HG02885 (cell line): ENCODE measurements around the gene ADAMTSL5.
"Not testable (repeated sequence)": the region's sequence is repeated elsewhere in the genome, so short reads cannot be mapped to it uniquely, and the experiment has no call there.

Experiments
- ATAC-seq: cut with Tn5 transposase; IDR thresholded peaks from one replicate; pipeline ENCODE4 v1.9.1; 2021; ENCODE audit warnings: mild to moderate bottlenecking; ENCODE audit not compliant: unreplicated experiment, poor library complexity

The ADAMTSL5 gene

GRCh38 chr19:1499231-1499630 lies 13.6 kb downstream of the ADAMTSL5 start:
- not testable (repeated sequence) for ATAC-seq

GRCh38 chr19:1497578-1498235 lies 15.1 kb downstream of the ADAMTSL5 start:
- ATAC-seq = no peak

- no peak for ATAC-seq
Observed at GRCh38 chr19:1496714-1497577, 15.9 kb downstream of the ADAMTSL5 start.

DNA sequence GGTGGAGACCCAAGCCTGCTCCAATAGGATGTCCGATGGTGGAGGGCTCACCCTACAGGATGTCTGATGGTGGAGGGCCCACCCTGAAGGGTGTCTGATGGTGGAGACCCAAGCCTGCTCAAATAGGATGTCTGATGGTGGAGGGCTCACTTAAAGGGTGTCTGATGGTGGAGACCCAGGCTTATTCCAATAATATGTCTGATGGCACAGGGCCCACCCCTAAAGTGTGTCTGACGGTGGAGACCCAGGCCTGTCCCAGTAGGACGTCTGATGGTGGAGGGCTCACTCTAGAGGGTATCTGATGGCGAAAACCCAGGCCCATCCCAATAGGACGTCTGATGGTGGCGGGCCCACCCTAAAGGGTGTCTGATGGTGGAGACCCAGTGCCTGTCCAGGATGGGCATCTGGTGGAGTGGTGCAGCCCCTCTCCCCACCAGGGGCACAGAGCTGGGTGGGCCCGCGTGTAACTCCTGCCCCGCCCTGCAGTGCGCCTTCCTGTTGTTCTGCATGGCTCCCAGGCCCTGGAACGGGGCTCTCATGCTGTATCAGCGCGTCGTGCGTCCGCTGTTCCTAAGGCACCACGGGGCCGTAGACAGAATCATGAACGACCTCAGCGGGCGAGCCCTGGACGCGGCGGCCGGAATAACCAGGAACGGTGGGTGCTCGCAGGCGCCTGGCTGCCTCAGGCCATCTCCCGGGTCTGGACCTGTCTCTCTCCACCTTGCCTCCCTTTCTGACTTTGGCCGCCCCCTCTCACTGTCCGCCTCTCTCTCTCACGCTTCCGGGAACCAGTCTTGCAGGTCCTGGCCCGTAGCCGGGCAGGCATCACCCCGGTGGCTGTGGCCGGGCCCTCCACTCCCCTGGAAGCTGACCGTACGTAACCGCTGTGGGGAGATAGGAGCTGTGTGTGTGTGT lies 16.8 kb downstream of the ADAMTSL5 start:
- ATAC-seq = no peak

- no peak for ATAC-seq
Observed at GRCh38 chr19:1495051-1495798, 17.6 kb downstream of the ADAMTSL5 start.

DNA sequence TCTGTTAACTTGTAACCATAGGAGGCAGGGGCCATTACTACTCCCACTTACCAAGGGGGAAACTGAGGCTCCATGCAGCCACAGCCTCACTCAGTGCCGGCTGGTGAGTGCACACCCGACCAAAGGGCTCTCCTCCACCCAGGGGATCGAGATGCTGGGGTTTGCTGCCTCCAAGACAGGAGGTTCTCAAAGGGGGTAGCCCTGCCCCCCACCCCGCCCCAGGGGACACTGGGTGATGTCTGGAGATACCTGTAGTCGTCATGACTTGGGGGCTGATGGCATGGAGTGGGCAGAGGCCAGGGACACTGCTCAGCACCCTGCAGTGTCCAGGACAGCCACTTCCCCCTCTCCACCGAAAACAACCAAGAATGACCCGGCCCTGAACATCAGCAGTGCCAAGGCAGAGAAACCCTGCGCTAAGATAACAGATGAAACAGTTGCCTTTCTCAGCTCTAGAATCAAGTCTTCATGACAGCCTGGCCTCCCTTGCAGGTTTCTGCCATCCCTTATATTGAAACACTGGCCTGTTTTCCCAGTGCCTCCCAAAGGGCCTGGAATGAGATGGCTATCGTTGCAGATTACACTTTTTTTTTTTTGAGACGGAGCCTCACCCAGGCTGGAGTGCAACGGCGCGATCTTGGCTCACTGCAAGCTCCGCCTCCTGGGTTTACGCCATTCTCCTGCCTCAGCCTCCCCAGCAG lies 18.6 kb downstream of the ADAMTSL5 start:
- ATAC-seq = no peak

DNA sequence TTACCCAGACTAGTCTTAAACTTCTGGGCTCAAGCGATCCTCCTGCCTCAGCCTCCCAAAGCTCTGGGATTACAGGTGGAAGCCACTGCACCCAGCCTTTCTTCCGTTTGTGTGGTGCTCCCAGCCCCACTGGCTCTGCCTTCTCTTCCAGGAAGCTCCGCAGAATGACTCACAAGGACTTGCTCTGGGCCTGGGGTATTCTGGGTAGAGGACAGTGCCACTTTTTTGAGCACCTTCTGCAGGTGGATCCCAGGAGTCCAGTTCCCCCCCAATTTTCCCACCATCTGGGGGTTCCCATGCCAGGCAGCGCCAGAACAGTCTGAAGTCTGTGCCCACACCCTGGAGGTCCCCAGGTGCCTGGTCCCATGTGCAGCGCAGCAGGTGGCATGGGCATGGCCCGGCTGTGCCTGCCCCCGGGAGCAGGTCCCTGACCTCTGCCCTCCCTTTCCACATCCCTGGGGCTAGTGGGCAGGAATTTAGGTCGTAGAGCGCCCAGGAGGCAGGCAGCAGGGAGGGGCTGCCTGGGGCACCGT lies 20.3 kb downstream of the ADAMTSL5 start:
- no peak for ATAC-seq

DNA sequence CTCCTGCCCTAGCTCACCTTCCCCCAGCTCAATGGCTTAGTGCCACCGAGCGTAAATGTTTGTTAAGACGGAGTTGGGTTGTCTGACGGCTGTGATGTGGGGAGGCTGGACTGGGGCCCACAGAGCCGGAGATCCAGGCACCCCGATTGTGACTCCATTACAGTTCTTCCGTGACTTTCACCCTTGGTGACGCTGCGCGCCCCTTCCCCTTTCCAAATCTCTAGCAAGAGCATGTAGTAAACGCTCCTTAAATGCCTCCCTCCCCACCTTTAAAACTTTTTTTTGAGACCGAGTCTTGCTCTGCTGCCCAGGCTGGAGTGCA lies 21.0 kb downstream of the ADAMTSL5 start:
- no peak for ATAC-seq

- no peak for ATAC-seq
Observed at GRCh38 chr19:1491114-1491848, 21.5 kb downstream of the ADAMTSL5 start, which contains the start of gene REEP6. Gene REEP6 (plus strand): TSS chr19:1491181. CDS start chr19:1491270, 89 bp downstream.

DNA sequence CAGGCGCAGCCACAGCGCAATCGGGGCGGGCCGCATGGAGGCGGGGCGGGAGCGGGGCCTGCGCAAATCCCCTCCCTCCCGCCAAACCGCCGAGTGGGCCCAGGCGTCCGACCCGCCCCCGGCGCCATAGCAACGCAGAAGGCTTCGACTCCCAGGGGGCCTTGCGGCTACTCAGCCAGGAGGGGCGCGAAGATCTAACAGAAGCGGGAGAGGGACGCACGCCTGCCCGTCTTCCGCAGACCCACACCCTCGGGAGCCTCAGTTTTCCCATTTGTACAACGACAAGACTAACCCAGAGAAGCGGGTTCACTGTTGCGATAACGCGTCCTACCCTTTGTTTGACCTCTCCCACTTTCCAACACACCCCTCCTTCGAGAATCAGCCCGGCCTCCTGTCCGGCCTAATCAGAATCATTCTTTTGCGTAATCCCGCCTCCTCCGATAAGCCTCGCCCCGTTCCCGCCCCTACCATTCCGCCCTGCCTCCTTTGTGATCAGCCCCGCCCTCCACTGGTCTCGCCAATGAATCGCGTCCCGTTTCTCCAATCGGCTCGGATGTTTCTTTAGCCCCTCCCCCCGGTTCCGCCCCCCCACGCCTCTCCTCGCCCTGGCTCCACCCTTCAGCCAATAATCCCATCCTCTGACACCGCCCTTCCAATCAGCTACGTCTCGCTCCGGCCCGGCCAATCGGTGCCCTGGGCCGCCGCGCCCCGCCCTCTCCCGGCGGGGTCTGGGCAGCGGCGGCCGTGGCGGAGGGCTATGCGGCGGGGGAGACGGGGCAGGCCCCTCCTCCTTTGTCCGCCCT lies 22.3 kb downstream of the ADAMTSL5 start, which contains the start of gene PCSK4:
Gene PCSK4, minus strand, starts transcription at position 40 of the 803 bp plus-strand sequence. Its CDS starts 4 bp downstream, at position 36.
- ATAC-seq = peak; percentile 82

GRCh38 chr19:1489463-1490310 lies 23.1 kb downstream of the ADAMTSL5 start:
- ATAC-seq = no peak

DNA sequence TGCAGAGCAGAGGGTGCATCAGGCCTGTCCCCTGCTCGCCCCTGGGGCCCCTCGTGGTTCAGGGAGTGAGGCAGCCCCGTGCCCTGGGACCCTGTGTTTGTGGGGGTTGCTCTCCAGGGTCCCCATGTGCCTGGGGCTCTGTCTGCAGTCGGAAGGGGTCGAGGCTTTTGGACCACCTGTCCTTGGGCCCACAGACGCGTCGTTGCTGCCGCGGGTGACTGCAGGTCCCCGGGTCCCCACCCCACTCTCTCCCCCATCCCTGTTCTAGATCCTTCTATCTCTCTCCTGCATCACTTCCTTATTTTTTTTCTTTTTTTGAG lies 24.6 kb downstream of the ADAMTSL5 start:
- no peak for ATAC-seq

- no peak for ATAC-seq
Observed at GRCh38 chr19:1487576-1488281, 25.1 kb downstream of the ADAMTSL5 start.

DNA sequence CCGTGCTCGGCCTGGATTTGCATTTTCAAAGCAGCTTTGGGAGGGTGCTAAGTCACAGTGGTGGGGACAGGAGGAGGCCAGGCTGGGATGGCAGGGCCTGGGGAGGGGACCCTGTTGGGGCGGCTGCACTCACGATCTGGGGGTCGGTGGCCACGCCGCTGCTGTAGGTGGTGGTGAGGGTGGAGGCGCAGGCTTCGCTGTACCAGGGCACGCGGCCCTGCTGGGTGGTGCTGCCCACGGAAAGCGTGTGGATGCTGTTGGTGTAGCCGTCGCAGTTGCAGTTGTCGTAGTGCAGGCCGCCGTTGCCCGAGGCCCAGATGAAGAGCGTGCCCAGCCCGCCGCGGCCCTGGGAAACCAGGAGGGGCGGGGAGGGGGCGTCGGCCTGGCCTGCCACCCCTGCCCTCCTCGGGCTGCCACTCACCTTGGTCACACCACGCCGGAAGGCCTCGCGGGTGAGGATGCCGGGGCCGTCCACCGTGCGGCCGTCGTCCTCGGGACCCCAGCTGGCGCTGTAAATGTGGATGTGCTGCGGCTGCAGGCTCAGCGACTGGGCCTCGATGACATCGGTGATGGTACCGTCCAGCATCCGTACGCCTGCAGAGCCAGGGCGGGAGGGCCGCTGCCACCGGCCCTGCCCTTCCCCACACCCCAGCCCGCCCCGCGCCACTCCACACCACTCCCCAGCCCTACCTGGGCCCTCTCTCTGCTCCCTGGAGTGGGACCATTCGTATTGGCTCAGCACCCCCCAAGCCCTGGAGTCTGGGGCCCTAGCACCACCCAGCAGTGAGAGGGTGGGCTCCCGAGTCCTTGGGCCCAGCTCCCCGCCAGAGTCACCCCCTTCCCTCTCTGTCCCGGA lies 25.9 kb downstream of the ADAMTSL5 start:
- ATAC-seq = no peak

- no peak for ATAC-seq
Observed at GRCh38 chr19:1483979-1484428, 28.8 kb downstream of the ADAMTSL5 start.
